ENCODE results near the gene B4GALT3.

GRCh38 chr1:161196521-161197451 lies 19.5 kb upstream of the B4GALT3 start:
- TF ChIP-seq CTCF (IDR thresholded peaks at IDR 0.05) (no peak), POLR2A (IDR thresholded peaks at IDR 0.05) (no peak), EP300 (IDR thresholded peaks at IDR 0.05; ENCODE audit: low read depth) (no peak)
